HepG2 (cell line): Measurements from ENCODE around the gene PLOD2. TPM values are rescaled to one million over a fixed set of nuclear protein-coding genes. Genes with fewer than 3 reads are reported as not detected.
A peak's percentile ranks its signal among the peaks of the same experiment; 100 is the strongest.

Source experiments
- ATAC-seq: fragments of 200-7000 bp; cut with Tn5 transposase; 3 replicates; pipeline ENCODE4 v1.9.1; 2020; ENCODE audit warnings: mild to moderate bottlenecking, moderate library complexity
- BruUV-seq: library from RNA; stranded (reverse); fragments of 400-500 nt; replicated peaks from 2 replicates; lab custom pipeline; 2021; lab: Mats Ljungman, UMichigan
- CTCF ChIA-PET: fragments of 300-600 bp; formaldehyde crosslinking; extraction: SDS; loops from one replicate; lab custom pipeline; 2021; ENCODE audit warnings: low total read pairs, inconsistent platforms, low intra/inter-chr PET ratio; lab: Yijun Ruan, JAX
- POLR2A ChIA-PET: fragments of 350-600 bp; sonication (Branson Sonifier 250); formaldehyde crosslinking; loops from one replicate; lab custom pipeline; 2020; ENCODE audit warnings: antibody characterized with exemption, inconsistent platforms; lab: Yijun Ruan, JAX
- DNase-seq: peaks from one replicate; pipeline ENCODE4 v3.0.0-alpha.2; 2015; ENCODE audit warnings: low spot score
- FAIRE-seq: peaks from 3 replicates; lab custom pipeline; 2011; peaks lifted over from hg19 to GRCh38; lab: Jason Lieb, UNC
- H2AFZ ChIP-seq: one replicate; pipeline ENCODE4 v1.6.1; 2011; ENCODE audit warnings: low read length, inconsistent platforms
- H3K27ac ChIP-seq: fragments of 300-600 bp; 3 replicates; pipeline ENCODE4 v1.8.0; 2011; ENCODE audit warnings: mixed run types, mild to moderate bottlenecking, mixed read lengths, low read length, inconsistent platforms; ENCODE audit not compliant: insufficient read depth; ENCODE audit errors: extremely low read length
- H3K27me3 ChIP-seq, 2 experiments: fragments of 200-600 bp in 1 of 2; 2 replicates in 1 of 2; 3 replicates in 1 of 2; pipeline versions ENCODE4 v1.6.0 to v1.8.0; 2011; ENCODE audit warnings: low read length in 2 of 2, mild to moderate bottlenecking in 2 of 2, moderate library complexity in 2 of 2, inconsistent platforms in 1 of 2; ENCODE audit not compliant: insufficient read depth in 2 of 2, control insufficient read depth in 1 of 2
- H3K36me3 ChIP-seq, 2 experiments: fragments of 200-600 bp in 1 of 2; replicated peaks in 1 of 2; 2 replicates in 1 of 2; 3 replicates in 1 of 2; pipeline versions ENCODE4 v1.5.1 to v1.8.0; 2011; ENCODE audit warnings: low read length in 2 of 2, inconsistent platforms in 1 of 2; ENCODE audit not compliant: insufficient read depth in 2 of 2, control insufficient read depth in 1 of 2
- H3K4me1 ChIP-seq: 2 replicates; pipeline ENCODE4 v1.5.1; 2012; ENCODE audit warnings: low read length, inconsistent platforms; ENCODE audit not compliant: insufficient read depth
- H3K4me2 ChIP-seq: 2 replicates; pipeline ENCODE4 v1.6.0; 2011; ENCODE audit warnings: low read depth, low read length, inconsistent platforms
- H3K4me3 ChIP-seq, 3 experiments: fragments of 200-600 bp in 1 of 3; sonication (generic), shearing (Covaris generic) in 1 of 3; replicated peaks in 1 of 3; 2 replicates each; pipeline ENCODE4 v1.5.1; 2011 to 2016; ENCODE audit warnings: low read length in 3 of 3, inconsistent platforms in 2 of 3, low read depth in 2 of 3, mild to moderate bottlenecking in 2 of 3, control low read depth in 1 of 3, mixed read lengths in 1 of 3; ENCODE audit not compliant: insufficient read depth in 1 of 3
- H3K79me2 ChIP-seq: one replicate; pipeline ENCODE4 v1.6.1; 2011; ENCODE audit warnings: low read length, inconsistent platforms; ENCODE audit not compliant: insufficient read depth
- H3K9ac ChIP-seq: 2 replicates; pipeline ENCODE4 v1.6.0; 2011; ENCODE audit warnings: mild to moderate bottlenecking, low read depth, low read length, inconsistent platforms; ENCODE audit not compliant: insufficient read depth
- H3K9me3 ChIP-seq: 2 replicates; pipeline ENCODE4 v1.5.1; 2012; ENCODE audit warnings: mild to moderate bottlenecking, low read length
- H4K20me1 ChIP-seq: 2 replicates; pipeline ENCODE4 v1.6.0; 2011; ENCODE audit warnings: inconsistent platforms, mild to moderate bottlenecking, low read length, moderate library complexity; ENCODE audit not compliant: insufficient read depth
- CEBPG ChIP-seq: IDR thresholded peaks from 2 replicates; pipeline ENCODE4 v1.6.1; 2016
- EP300 ChIP-seq, 3 experiments: sonication (generic) in 1 of 3; formaldehyde crosslinking in 1 of 3; IDR thresholded peaks; 2 replicates each; pipeline versions ENCODE4 v1.5.1 to v1.6.1; 2011 to 2020; ENCODE audit warnings: low read depth in 2 of 3, low read length in 2 of 3, borderline replicate concordance in 1 of 3, improper control_type of control experiment in 1 of 3, mild to moderate bottlenecking in 1 of 3, missing genetic modification reagents in 1 of 3, moderate library complexity in 1 of 3
- GABPB1 ChIP-seq: IDR thresholded peaks from 2 replicates; pipeline ENCODE4 v1.6.1; 2016; ENCODE audit warnings: mild to moderate bottlenecking, missing genetic modification reagents, moderate library complexity, missing compliant biosample characterization
- GFI1 ChIP-seq: sonication (generic); formaldehyde crosslinking; IDR thresholded peaks from 2 replicates; pipeline ENCODE4 v1.5.0; 2020; ENCODE audit warnings: missing genetic modification reagents, mild to moderate bottlenecking, borderline replicate concordance
- HNF4A ChIP-seq: sonication (generic); formaldehyde crosslinking; IDR thresholded peaks from 2 replicates; pipeline ENCODE4 v1.4.0; 2020; ENCODE audit warnings: missing genetic modification reagents
- IRF2 ChIP-seq: IDR thresholded peaks from 2 replicates; pipeline ENCODE4 v1.6.1; 2018; ENCODE audit warnings: missing genetic modification reagents, missing compliant biosample characterization
- MATR3 ChIP-seq: sonication (generic); formaldehyde crosslinking; IDR thresholded peaks from 2 replicates; pipeline ENCODE4 v1.4.0; 2020; ENCODE audit warnings: missing genetic modification reagents
- MED1 ChIP-seq: sonication (generic); formaldehyde crosslinking; IDR thresholded peaks from 2 replicates; pipeline ENCODE4 v1.4.0; 2020; ENCODE audit warnings: missing genetic modification reagents
- RXRB ChIP-seq: IDR thresholded peaks from 2 replicates; pipeline ENCODE4 v1.6.1; 2016; ENCODE audit warnings: borderline replicate concordance, missing genetic modification reagents, missing compliant biosample characterization
- SMAD9 ChIP-seq: sonication (generic); formaldehyde crosslinking; IDR thresholded peaks from 2 replicates; pipeline ENCODE4 v1.5.1; 2020; ENCODE audit warnings: mild to moderate bottlenecking, missing genetic modification reagents
- ZBTB20 ChIP-seq: sonication (generic); formaldehyde crosslinking; IDR thresholded peaks from 2 replicates; pipeline ENCODE4 v1.8.1; 2023; ENCODE audit warnings: missing genetic modification reagents, low read depth, mild to moderate bottlenecking, borderline replicate concordance
- ZBTB8A ChIP-seq: sonication (generic); formaldehyde crosslinking; IDR thresholded peaks from 2 replicates; pipeline ENCODE4 v1.4.0; 2020; ENCODE audit warnings: mild to moderate bottlenecking, low read depth, missing genetic modification reagents, borderline replicate concordance
- ZNF337 ChIP-seq: sonication (generic); formaldehyde crosslinking; IDR thresholded peaks from 2 replicates; pipeline ENCODE4 v1.5.1; 2020; ENCODE audit warnings: missing genetic modification reagents, low read depth, mild to moderate bottlenecking, borderline replicate concordance
- ZNF484 ChIP-seq: sonication (generic); formaldehyde crosslinking; IDR thresholded peaks from 2 replicates; pipeline ENCODE4 v1.5.1; 2020; ENCODE audit warnings: mild to moderate bottlenecking, low read depth, missing genetic modification reagents, borderline replicate concordance
- ZNF607 ChIP-seq: sonication (generic); formaldehyde crosslinking; IDR thresholded peaks from 2 replicates; pipeline ENCODE4 v1.5.1; 2020; ENCODE audit warnings: missing genetic modification reagents, mild to moderate bottlenecking, borderline replicate concordance
- ZNF790 ChIP-seq: sonication (generic); formaldehyde crosslinking; IDR thresholded peaks from 2 replicates; pipeline ENCODE4 v1.8.0; 2022; ENCODE audit warnings: missing genetic modification reagents, mild to moderate bottlenecking, borderline replicate concordance
- ZNF879 ChIP-seq: sonication (generic); formaldehyde crosslinking; IDR thresholded peaks from 2 replicates; pipeline ENCODE4 v1.8.1; 2023; ENCODE audit warnings: missing genetic modification reagents
- ZSCAN21 ChIP-seq: sonication (generic); formaldehyde crosslinking; IDR thresholded peaks from 2 replicates; pipeline ENCODE4 v1.8.0; 2022; ENCODE audit warnings: mild to moderate bottlenecking, missing genetic modification reagents, moderate library complexity, borderline replicate concordance
- ZSCAN25 ChIP-seq: sonication (generic); formaldehyde crosslinking; IDR thresholded peaks from 2 replicates; pipeline ENCODE4 v1.8.0; 2022; ENCODE audit warnings: mild to moderate bottlenecking, missing genetic modification reagents
- WGBS: methylation state at CpG from one replicate; pipeline ENCODE4 v1.1.6; 2017; ENCODE audit warnings: low lambda C conversion rate; 5-methylcytosine and 5-hydroxymethylcytosine counted together
- in situ Hi-C: cut with HindIII; loops from 2 replicates; pipeline ENCODE4 v1.10.0; 2017; ENCODE audit warnings: low pct_unique_long_range_greater_than_20kb; ENCODE audit not compliant: extremely low pct_ligation_motif_present
- intact Hi-C: fragments of 100-400 bp; cut with micrococcal nuclease; formaldehyde crosslinking; loops from one replicate; pipeline ENCODE4 v1.10.0; 2022; ENCODE audit not compliant: unreplicated experiment
- polyA plus RNA-seq, 8 experiments: library from polyadenylated mRNA; depleted of rRNA in 3 of 8; stranded (reverse) in 7 of 8; unstranded in 1 of 8; fragments of >200 nt; fragmentation: Illumina TruSeq in 4 of 8; extraction: Trizol in 4 of 8; gene quantifications; 2 replicates each; pipeline versions ENCODE4 v1.2.1 to v1.2.3, GENCODE V29; 2011 to 2016; ENCODE audit warnings: low read depth in 4 of 8, missing spikeins in 1 of 8, mixed read lengths in 1 of 8; ENCODE audit not compliant: insufficient read depth in 1 of 8
- total RNA-seq, 5 experiments: library from RNA; depleted of rRNA; stranded (reverse); fragments of >200 nt; fragmentation: Illumina TruSeq; extraction: Trizol; gene quantifications; 2 replicates each; pipeline ENCODE4 v1.2.3, GENCODE V29; 2016; ENCODE audit warnings: low read depth in 1 of 5
- TF ChIP-seq, protein P1 (sequence below): sonication (generic); IDR thresholded peaks from 2 replicates; pipeline ENCODE4 v1.6.1; 2016; ENCODE audit warnings: low read depth, borderline replicate concordance
- TF ChIP-seq, protein P2 (sequence below), 2 experiments: fragments of 450-650 bp in 1 of 2; sonication (generic) in 1 of 2; formaldehyde crosslinking; IDR thresholded peaks; 2 replicates each; pipeline versions ENCODE4 v1.5.0 to v1.8.0; 2020 to 2022; ENCODE audit warnings: mild to moderate bottlenecking in 1 of 2, missing genetic modification reagents in 1 of 2
- TF ChIP-seq, protein P3 (sequence below): sonication (generic); formaldehyde crosslinking; IDR thresholded peaks from 2 replicates; pipeline ENCODE4 v1.4.0; 2020; ENCODE audit warnings: missing genetic modification reagents

The PLOD2 gene
- total and polyA plus RNA-seq, 2 of the 13 experiments (the other 11 are each of a cell fraction or from before 2014, with no cell fraction given): 107 to 161 TPM

GRCh38 chr3:146148468-146148931 is 12.5 kb downstream of the PLOD2 start:
- Histone ChIP-seq H3K27me3 (no peaks in the 10 kb centered on the region), H3K4me2 (0 out of 2 replicates have a peak overlapping the region, but pooled peaks have one; percentile 4), H3K79me2 (peaks cover 99% of the 10 kb centered on the region), H3K4me1 (peaks cover 72% of the 10 kb centered on the region), H4K20me1 (peaks cover 93% of the 10 kb centered on the region), H3K9me3 (no peaks in the 10 kb centered on the region), H2AFZ (no peak overlapping the region), H3K36me3 (peaks cover 9 to 32% of the 10 kb centered on the region in 2 experiments), H3K4me3 (no peak overlapping the region), H3K27ac (peak overlapping the region; percentile 27), H3K9ac (no peak overlapping the region)
- FAIRE-seq: no peak
- ATAC-seq: peak; percentile 50
- in situ Hi-C loops: no loop called here
- intact Hi-C loops: loop anchor here (5.0 kb wide), 1 partner anchor 71 kb away; no protein-coding TSS in a partner anchor
- POLR2A ChIA-PET: no interaction called here
- DNase-seq: no peak
- WGBS: 100% methylated on average over 1 of the region's 1 CpG
- BruUV-seq: no TSS peak
- CTCF ChIA-PET: interaction anchor here (1.5 kb wide), 1 partner anchor 83 kb away, joined by 7 read pairs; no protein-coding TSS in a partner anchor
- TF ChIP-seq ZBTB8A (CRISPR knock-in tag): no peak
- no peak for TF ChIP-seq ZNF484
- 0 out of 2 replicates have a peak, but pooled peaks have one; percentile 26 for TF ChIP-seq IRF2 (CRISPR knock-in tag)
- TF ChIP-seq, protein P1, sequence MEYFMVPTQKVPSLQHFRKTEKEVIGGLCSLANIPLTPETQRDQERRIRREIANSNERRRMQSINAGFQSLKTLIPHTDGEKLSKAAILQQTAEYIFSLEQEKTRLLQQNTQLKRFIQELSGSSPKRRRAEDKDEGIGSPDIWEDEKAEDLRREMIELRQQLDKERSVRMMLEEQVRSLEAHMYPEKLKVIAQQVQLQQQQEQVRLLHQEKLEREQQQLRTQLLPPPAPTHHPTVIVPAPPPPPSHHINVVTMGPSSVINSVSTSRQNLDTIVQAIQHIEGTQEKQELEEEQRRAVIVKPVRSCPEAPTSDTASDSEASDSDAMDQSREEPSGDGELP: peak; percentile 25; the same call in 1 of the 2 replicates
- no peak for TF ChIP-seq ZNF607
- TF ChIP-seq MATR3 (CRISPR knock-in tag): no peak
- TF ChIP-seq SMAD9 (CRISPR knock-in tag): no peak
- 0 out of 2 replicates have a peak, but pooled peaks have one; percentile 15 for TF ChIP-seq GFI1 (CRISPR knock-in tag)
- no peak for TF ChIP-seq ZNF790 (CRISPR knock-in tag)
- TF ChIP-seq GABPB1 (CRISPR knock-in tag): no peak
- 0 out of 4 replicates have a peak, but pooled peaks of 1 of the 2 experiments have one; percentile 18 for TF ChIP-seq EP300 (IDR thresholded peaks at IDR 0.05; ENCODE audit: low read depth in 2 of 2, low read length in 2 of 2)
- TF ChIP-seq EP300 (CRISPR knock-in tag; IDR thresholded peaks at IDR 0.05; ENCODE audit: borderline replicate concordance): no peak
- TF ChIP-seq, protein P2, sequence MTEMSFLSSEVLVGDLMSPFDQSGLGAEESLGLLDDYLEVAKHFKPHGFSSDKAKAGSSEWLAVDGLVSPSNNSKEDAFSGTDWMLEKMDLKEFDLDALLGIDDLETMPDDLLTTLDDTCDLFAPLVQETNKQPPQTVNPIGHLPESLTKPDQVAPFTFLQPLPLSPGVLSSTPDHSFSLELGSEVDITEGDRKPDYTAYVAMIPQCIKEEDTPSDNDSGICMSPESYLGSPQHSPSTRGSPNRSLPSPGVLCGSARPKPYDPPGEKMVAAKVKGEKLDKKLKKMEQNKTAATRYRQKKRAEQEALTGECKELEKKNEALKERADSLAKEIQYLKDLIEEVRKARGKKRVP (CRISPR knock-in tag; IDR thresholded peaks at IDR 0.05): peak in 1 of 2 experiments; percentile 66; a peak in 2 of 4 replicates
- TF ChIP-seq, protein P3, sequence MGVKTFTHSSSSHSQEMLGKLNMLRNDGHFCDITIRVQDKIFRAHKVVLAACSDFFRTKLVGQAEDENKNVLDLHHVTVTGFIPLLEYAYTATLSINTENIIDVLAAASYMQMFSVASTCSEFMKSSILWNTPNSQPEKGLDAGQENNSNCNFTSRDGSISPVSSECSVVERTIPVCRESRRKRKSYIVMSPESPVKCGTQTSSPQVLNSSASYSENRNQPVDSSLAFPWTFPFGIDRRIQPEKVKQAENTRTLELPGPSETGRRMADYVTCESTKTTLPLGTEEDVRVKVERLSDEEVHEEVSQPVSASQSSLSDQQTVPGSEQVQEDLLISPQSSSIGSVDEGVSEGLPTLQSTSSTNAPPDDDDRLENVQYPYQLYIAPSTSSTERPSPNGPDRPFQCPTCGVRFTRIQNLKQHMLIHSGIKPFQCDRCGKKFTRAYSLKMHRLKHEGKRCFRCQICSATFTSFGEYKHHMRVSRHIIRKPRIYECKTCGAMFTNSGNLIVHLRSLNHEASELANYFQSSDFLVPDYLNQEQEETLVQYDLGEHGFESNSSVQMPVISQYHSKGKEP (CRISPR knock-in tag): no peak
- TF ChIP-seq ZBTB20 (CRISPR knock-in tag): no peak
- TF ChIP-seq ZSCAN25: no peak
- TF ChIP-seq RXRB (CRISPR knock-in tag): 0 out of 2 replicates have a peak, but pooled peaks have one; percentile 14
- TF ChIP-seq HNF4A (CRISPR knock-in tag): peak; percentile 61
- 0 out of 2 replicates have a peak, but pooled peaks have one; percentile 17 for TF ChIP-seq MED1
- no peak for TF ChIP-seq ZNF337 (CRISPR knock-in tag)
- no peak for TF ChIP-seq ZSCAN21 (CRISPR knock-in tag)
- TF ChIP-seq CEBPG: peak; percentile 72
- no peak for TF ChIP-seq ZNF879 (CRISPR knock-in tag)
